Fibroblast of lung (primary cell): ENCODE data around the gene STOML1.

Experiments used
- CTCF ChIP-seq, 2 donors: IDR thresholded peaks in 1 of 2; conservative IDR thresholded peaks in 1 of 2; 1 replicate in 1 of 2; 2 replicates in 1 of 2; pipeline ENCODE4 v1.5.1; 2011 to 2012; ENCODE audit warnings: low read length in 2 of 2, control low read depth in 1 of 2, inconsistent platforms in 1 of 2, low read depth in 1 of 2, mild to moderate bottlenecking in 1 of 2
- EZH2 ChIP-seq: IDR thresholded peaks from 2 replicates; pipeline ENCODE4 v1.5.1; 2012; ENCODE audit warnings: low read length, control low read depth, mild to moderate bottlenecking; ENCODE audit errors: missing control alignments

GRCh38 chr15:74008901-74009300 is 16.8 kb upstream of the STOML1 start:
- TF ChIP-seq CTCF (conservative IDR thresholded peaks at IDR 0.05 in 1 of 2, IDR thresholded peaks at IDR 0.05 in 1 of 2; ENCODE audit: low read depth in 1 of 2, low read length in 2 of 2) (no peak), EZH2 (no peak)
